GM19372 (cell line): Measurements from ENCODE around the gene AGO4.
"Not testable (repeated sequence)": the region's sequence is repeated elsewhere in the genome, so short reads cannot be mapped to it uniquely, and the experiment has no call there.

Source experiments
- ATAC-seq: cut with Tn5 transposase; IDR thresholded peaks from one replicate; pipeline ENCODE4 v1.9.1; 2021; ENCODE audit warnings: mild to moderate bottlenecking, low read depth, moderate library complexity; ENCODE audit not compliant: unreplicated experiment

The AGO4 gene

GRCh38 chr1:35810096-35810881 is 2.5 kb downstream of the AGO4 start:
- no peak for ATAC-seq

- ATAC-seq = not testable (repeated sequence)
Observed at GRCh38 chr1:35812754-35813153, 4.9 kb downstream of the AGO4 start.

DNA sequence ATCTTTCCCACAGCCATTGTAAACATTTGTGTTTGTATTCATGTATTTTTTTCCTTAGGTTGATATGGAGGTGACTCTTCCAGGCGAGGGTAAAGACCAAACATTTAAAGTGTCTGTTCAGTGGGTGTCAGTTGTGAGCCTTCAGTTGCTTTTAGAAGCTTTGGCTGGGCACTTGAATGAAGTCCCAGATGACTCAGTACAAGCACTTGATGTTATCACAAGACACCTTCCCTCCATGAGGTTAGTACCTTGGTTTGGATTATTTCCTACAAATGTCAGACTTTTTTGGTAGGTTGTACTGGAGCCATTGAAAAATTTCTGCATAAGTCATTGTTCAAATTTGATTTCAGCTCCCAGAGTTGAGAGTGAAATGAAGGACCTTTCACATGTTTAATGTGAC is 17.4 kb downstream of the AGO4 start:
- ATAC-seq = no peak

DNA sequence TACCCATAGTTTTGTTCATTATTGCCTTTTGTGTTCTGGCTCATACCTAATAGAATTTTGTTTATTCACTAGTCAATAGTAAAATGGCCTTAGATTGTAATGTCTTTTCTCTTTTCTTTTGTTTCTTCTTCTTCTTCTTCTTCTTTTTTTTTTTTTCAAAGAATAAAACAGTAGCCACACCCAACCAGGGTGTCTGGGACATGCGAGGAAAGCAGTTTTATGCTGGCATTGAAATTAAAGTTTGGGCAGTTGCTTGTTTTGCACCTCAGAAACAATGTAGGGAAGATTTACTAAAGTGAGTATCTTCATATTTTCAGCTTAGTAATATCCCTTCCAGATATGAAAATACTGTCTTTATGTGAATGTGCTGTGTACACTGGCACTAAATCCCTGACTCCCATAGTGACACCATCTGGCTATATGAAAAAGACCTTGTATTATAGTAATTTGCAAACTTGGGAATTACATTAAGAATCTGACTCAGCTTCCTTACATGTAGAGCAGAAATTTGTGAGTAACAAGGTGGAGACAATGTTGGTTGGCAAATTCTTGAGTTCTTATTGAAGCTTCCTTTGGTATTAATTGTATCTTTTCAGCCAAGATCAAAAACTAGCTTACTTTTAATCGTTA is 24.6 kb downstream of the AGO4 start:
- no peak for ATAC-seq

DNA sequence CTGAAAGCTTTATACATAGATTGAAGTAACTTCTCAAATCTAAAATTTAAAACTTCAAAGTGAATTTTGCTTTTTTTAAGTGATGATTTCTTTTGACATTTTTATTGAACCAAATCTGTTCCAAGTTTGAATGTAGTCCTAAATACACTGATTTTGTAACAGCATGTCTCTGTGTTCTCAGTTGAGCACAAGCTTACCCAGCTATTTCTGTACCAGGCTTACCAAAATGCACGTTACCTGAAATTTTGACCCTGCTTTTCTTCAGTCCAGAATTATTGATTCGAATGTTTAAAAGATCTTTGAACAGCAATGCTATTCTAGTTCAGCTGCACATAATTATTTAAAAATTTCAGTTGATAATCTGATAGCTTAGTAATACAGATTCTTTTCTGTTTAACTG is 25.6 kb downstream of the AGO4 start:
- ATAC-seq = no peak

DNA sequence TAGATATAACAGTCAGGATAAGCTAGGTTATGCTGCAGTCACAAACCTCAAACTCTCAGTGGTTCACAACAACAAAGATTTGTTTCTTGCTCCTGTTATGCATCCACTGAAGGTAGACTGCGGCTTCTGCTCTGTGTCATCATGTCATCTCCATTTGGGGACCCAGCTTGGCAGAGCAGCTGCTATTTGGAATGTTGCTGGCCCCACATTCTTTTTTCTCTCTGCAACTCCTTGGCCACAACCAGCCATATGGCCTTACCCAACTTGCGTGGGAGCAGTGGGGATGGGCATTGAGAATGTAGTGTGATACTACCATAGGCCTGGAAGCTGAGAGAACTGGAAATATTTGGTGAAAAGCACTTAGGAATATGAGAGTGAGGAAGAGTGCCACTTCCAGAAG is 26.4 kb downstream of the AGO4 start:
- ATAC-seq = no peak

DNA sequence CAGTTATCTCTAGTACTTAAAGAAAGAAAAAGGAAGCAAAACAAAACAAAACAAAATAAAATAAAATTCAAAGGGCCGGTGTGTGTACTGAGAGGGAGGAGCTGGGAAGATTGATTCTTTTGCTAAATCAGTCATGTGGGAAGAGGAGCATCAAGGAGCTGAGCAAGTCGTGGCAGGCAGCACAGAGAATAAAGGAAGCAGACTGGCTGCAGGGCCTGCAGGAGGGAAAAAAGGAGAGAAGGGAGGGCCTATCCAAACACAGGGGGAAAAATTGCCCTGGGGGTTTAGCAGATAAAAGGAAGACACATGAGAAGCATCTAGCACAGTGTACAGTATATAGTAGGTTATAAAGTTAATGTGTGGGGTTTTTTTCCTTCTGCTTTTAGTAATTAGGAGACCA is 27.6 kb downstream of the AGO4 start:
- ATAC-seq = no peak

DNA sequence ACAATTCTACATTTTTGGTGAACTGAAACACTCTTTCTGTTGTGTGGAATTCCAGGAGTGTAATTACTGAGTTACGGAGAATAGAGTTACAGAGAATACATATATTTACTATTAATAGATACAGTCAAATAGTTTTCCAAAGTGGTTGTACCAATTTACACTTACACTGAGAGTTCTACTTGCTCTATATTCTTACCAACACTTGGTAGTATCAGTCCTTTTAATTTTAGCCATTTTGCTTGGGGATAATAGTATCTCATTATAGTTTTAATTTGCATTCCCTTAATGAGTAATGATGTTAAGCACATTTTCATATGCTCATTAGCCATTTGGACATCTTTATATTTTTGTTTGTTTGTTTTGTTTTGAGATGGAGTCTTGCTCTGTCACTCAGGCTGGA is 28.9 kb downstream of the AGO4 start:
- no peak for ATAC-seq

- ATAC-seq = no peak
Observed at GRCh38 chr1:35838693-35839245, 31.0 kb downstream of the AGO4 start.

- no peak for ATAC-seq
Observed at GRCh38 chr1:35844826-35845225, 37.0 kb downstream of the AGO4 start.

GRCh38 chr1:35845766-35846165 is 38.0 kb downstream of the AGO4 start:
- ATAC-seq = no peak

DNA sequence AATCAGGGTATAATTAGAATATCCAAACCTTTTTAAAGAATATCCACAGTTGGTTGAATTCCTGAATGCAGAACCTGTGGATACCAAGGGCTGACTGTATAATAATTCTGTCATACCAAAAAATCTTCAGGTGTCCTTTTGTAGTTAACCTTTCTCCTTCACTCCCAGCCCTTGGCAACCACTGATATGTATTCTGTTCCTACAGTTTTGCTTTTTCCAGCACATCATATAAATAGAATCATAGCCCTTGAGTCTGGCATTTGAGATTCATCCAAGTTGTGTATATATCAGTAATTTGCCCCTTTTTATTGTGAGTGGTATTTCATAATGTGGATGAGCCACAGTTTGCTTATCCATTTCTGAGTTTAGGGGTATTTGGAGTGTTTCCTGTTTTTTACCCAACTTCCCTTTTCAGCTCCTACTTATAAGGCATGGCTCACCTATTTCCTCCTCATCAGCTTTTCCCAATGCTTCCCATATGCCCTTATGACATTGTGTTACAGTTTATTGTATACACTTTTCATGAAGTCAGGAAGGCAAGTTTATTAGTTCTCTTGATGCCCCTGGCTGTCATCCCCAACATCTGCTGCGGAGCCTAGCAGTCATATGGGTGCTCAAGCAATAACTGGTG is 40.2 kb downstream of the AGO4 start:
- ATAC-seq = no peak

DNA sequence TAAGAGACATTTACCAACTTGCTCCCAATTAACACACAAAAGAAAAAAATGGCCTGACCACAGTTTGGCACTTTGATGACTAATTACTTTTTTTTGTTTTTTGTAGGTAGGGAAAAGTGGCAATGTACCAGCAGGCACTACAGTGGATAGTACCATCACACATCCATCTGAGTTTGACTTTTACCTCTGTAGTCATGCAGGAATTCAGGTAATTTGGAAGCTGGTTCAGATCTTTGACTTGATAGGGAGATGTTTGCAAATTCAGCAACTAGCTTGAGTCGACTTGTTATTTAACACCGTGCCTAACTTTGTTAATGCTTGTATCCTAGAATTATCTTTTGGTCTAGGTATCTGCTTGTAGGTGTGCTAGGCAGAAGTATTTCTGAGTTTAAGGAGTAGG is 42.2 kb downstream of the AGO4 start:
- no peak for ATAC-seq

DNA sequence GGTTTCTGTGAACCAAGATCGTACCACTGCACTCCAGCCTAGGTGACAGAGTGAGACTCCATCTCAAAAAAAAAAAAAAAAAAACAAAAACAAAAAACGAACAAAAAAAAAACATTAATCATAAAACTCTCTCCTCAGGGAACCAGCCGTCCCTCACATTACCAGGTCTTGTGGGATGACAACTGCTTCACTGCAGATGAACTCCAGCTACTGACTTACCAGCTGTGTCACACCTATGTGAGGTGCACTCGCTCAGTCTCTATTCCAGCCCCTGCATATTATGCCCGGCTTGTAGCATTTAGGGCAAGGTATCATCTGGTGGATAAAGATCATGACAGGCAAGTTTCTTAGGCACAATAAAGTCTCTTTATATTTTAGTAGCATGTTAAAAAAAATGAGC is 42.9 kb downstream of the AGO4 start:
- no peak for ATAC-seq

DNA sequence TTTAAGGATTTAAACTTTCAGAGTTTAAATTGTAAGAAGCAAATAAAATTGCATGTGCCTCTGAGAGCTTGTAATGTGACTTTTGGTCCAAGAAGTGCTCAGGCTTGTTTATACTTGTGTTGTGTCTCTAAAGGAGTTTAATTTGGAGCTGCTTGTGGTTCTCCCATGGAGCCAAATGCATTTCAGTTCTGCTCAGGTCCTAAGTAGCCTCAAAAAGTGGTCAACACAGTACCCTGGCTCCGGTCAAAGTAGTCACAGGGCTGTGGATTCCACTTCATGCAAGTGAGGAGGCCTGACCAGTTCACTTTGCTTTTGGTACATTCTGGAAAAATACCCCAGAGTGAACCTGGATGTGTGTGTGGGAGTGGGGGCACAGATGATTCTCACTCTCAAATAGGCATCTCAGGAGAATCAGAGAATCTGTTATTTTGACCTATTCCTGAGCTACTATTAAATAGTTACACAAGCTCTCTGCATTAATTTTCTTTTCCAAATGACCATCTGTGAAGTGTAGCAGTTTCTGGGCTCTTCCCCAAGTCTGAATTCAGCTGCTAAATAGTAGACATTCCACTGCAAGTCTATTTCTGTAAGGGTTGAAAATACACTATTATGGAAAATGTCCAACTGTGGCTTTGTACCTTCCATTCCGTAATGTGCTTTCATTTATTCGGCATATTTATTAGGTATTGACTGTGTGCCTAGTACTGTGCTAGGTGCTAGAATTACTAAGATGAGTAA is 43.5 kb downstream of the AGO4 start:
- no peak for ATAC-seq

- ATAC-seq = no peak
Observed at GRCh38 chr1:35852241-35852640, 44.4 kb downstream of the AGO4 start.

GRCh38 chr1:35854989-35855700 is 47.3 kb downstream of the AGO4 start:
- ATAC-seq = no peak

DNA sequence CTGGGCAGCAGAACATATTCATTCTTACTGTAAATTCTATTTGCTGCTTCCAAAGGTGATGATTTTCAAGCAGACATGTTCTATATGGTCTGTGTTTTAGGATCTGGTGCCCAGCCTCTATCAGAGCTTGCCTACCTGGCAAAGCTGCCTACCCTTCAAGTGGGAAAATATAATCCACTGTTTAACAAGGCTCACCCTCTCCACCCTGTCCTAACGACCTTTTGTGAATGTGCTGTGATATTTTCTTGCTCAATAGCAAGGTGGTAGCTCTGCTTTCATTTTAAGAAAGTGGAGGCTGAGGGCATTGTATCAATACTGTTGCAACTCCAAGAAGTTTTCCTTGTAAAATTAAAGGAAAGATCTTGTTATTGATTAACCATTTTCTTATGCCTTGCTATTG is 49.1 kb downstream of the AGO4 start:
- ATAC-seq = no peak

- ATAC-seq = no peak
Observed at GRCh38 chr1:35857830-35858229, 50.0 kb downstream of the AGO4 start.

DNA sequence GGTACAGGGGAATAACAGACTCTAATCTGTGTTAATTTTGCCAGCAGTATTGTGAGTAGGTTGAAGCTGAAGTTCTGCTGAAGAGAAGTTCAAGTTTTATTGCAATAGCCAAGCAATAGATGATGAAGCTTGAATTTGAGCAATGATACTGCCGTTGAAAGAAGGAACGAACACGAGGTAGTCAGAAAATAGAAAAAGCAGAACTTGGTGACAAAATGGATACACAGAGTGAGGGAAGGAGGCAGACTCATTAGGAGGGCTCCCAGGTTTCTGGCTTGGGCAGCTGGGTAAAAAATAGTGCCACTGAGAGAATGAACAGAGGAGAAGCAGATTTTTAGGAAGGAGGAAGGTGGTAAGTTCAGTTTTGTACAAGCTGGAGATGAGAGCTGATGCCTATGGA is 52.9 kb downstream of the AGO4 start:
- ATAC-seq = no peak
